ENCODE measurements around the gene KCNJ1.

The KCNJ1 gene

DNA sequence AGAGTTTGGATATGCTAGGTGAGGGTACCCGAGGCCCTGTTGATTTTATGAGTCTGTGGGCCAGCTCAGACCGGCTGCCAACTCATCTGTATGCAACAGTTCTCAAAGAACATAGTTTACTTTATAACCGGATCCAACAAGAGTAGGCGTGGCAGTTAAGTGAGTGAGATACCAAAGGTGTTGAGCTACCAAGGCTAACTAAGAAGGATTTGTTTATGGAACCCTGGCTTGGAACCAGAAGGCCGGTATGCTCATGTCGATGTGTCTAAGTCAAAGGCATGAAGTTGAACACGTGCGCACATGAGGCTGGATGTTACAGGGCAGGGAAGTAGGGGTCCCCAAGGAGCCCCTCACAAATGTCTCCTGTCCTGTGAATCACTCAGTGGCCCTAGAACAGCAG, at the start of gene KCNJ1:
Gene KCNJ1, minus strand, starts transcription at position 20 of the 400 bp plus-strand sequence. CDS start 27,053 bp downstream, outside the sequence.
- in situ Hi-C loops (cut with HindIII; ENCODE audit: low sequenced_read_pairs): no loop called here

DNA sequence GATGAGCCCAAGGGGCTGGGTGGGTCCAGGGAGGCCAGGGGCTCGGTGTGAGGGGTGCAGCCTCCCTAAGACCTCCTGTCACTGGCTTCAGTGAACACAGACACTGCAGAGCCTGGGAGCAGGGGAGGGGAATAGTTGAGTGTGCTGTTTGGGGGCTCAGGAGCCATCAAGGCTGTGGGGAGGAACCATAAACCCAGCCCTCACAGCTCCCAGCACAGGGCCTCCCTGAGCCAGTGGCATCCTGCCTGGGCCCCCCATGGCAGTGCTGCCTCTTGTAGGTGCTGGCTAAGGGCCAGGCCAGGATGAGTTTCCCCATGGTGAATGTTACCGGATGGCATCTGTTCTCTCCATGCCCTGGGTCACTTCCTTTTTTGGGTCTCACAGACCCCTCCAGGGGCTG, 49.6 kb upstream of the KCNJ1 start:
- in situ Hi-C loops (cut with HindIII; ENCODE audit: low sequenced_read_pairs): no loop called here

DNA sequence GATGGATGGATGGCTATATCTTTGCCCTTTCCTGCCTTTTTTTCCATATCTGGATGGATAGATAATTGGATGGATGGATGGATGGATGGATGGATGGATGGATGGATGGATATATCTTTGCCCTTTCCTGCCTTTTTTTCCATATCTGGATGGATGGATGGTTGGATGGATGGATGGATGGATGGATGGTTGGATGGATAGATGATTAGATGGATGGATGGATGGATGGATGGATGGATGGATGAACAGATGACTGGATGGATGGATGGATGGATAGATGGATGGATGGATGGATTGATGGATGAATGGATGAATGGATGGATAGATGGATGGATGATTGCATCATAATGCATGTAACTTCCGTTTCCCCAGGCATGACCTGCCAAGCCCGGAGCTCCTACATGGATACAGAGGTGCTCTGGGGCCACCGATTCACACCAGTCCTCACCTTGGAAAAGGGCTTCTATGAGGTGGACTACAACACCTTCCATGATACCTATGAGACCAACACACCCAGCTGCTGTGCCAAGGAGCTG, 49.0 kb upstream of the KCNJ1 start:
- in situ Hi-C loops (cut with HindIII; ENCODE audit: low sequenced_read_pairs): no loop called here

DNA sequence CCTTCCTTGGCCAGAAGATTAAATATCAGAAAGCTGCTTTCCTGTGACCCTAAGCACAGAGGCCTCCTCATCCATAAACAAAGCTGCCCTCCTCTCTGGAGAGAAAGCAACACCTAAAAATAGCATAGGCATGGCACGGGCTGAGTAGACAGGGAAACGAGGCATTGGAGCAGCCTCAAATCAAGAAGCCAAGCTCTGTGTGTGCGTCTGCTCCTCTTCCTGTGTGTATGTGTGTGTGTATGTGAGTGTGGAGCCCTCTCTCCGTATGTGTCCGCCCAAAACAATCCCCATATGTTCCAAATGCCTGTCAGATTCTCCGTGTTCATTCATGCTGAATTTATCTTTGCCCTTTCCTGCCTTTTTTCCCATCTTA, 48.0 kb upstream of the KCNJ1 start:
- in situ Hi-C loops (cut with HindIII; ENCODE audit: low sequenced_read_pairs): no loop called here

DNA sequence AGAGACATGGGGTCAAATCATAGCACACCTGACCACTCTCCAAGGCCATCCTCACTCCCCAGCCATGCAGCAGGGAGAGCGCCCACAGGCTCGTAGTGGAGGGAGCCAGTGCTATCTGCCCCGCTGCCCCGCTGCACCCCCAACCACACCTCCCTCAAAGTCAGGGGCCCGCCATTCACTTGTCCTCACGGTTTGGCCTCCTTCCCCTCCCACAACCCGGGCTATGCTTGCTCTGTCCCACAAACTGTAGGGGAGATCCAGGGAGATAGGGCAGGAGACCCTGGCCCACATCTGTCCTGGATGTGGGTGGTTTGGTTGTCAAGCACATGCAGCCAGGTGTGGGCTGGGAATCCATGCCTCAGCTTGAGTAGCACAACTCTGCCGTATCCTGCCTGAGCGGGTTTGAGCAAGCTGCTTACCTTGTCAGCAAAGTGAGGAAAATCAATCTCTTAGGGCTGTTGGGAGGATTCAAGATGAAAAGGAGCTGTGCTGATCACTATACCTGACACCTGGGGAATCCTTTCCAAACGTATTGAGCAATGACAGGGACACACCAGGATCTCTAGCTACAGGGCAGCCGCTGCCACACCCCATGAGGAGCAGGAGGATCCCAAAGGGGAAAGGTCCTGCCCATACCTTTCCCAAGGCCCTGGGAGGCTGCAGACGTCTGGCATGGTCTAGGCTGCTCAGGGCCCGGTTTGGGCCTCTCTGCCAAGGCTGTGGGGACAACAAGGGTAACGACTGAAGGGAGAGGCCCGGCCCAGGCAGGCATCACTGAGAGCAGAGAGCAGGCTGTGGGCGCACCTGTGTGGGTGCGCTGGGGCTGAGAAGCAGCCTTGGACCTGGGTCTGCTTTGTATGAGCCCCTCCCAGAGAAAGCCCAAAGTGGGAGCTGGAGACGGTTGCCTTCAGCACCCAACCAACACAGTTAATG, 47.4 kb upstream of the KCNJ1 start:
- in situ Hi-C loops (cut with HindIII; ENCODE audit: low sequenced_read_pairs): no loop called here

DNA sequence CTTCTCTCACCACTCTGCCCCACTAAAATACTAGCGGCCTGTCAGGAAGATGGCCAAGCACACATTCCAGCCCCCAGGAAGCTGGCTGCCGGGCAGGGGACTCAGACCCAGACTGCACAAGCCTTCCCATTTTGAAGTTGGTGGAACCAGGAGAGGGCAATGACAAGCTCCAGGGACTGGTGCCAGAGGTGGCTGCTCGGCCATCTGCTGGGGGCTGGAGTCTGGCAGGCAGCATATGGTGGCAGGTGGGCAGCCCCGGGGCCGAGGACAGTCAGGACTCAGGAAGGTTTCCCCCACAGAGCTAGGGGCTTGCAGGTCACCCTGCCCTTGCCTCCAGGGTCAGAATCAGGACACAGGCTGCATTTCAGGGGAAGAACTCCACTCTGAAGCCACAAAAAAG, 46.7 kb upstream of the KCNJ1 start:
- in situ Hi-C loops (cut with HindIII; ENCODE audit: low sequenced_read_pairs): no loop called here

DNA sequence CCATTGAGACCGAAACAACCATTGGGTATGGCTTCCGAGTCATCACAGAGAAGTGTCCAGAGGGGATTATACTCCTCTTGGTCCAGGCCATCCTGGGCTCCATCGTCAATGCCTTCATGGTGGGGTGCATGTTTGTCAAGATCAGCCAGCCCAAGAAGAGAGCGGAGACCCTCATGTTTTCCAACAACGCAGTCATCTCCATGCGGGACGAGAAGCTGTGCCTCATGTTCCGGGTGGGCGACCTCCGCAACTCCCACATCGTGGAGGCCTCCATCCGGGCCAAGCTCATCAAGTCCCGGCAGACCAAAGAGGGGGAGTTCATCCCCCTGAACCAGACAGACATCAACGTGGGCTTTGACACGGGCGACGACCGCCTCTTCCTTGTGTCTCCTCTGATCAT, 44.6 kb upstream of the KCNJ1 start:
- in situ Hi-C loops (cut with HindIII; ENCODE audit: low sequenced_read_pairs): no loop called here

DNA sequence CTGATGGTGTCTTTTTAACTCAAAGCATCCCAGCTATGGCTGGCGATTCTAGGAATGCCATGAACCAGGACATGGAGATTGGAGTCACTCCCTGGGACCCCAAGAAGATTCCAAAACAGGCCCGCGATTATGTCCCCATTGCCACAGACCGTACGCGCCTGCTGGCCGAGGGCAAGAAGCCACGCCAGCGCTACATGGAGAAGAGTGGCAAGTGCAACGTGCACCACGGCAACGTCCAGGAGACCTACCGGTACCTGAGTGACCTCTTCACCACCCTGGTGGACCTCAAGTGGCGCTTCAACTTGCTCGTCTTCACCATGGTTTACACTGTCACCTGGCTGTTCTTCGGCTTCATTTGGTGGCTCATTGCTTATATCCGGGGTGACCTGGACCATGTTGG, 44.1 kb upstream of the KCNJ1 start:
- in situ Hi-C loops (cut with HindIII; ENCODE audit: low sequenced_read_pairs): no loop called here

DNA sequence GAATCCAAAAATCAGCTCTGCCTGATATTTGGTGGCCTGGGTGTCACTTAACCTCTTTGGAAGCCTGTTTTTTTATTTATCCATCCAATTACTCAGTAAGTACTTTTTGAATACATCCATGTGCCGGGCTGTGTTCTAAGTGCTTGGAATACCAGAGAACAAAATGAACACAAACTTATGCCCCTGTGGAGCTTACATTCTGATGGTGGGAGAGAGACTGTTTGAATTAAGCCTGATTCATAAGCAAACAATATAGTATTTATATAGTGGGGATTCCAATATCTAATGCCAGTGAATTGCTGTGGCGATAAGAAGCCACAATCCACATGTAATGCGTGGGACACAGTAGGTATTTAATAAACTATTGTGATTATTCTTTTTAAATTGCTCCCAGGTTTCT, 43.5 kb upstream of the KCNJ1 start:
- in situ Hi-C loops (cut with HindIII; ENCODE audit: low sequenced_read_pairs): no loop called here

DNA sequence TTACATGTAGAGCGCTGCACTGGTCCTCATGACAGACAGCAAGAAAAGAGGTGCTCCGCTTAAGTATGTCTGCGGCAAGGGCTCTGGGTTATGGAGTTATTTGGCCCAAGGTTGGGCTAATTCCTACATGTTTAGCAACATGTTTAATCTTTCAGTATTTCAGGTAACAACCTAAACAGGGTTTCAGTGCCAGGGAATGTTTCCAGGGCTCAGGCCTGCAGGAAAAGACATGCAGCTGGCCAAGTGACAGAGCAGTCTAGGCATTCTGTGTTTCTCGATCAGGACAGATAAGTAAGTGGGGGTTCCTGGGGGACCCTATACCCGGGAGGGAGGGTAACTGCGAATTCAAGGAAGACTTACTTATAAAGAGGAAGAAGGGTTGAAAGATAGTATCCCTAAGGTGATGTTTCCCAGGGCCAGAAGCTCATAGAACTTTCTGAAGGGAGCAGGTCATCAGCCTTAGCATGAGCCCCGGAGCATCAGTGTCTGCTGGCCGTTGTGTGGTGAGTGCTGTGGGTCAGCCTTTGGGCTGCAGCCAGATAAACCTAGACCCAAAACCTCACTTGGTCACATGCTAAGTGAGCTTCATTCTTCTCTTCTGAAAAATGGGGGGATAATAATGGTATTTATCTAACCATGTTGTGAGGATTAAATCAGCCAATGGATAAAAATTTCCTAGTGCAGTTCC, 42.5 kb upstream of the KCNJ1 start:
- in situ Hi-C loops (cut with HindIII; ENCODE audit: low sequenced_read_pairs): no loop called here

DNA sequence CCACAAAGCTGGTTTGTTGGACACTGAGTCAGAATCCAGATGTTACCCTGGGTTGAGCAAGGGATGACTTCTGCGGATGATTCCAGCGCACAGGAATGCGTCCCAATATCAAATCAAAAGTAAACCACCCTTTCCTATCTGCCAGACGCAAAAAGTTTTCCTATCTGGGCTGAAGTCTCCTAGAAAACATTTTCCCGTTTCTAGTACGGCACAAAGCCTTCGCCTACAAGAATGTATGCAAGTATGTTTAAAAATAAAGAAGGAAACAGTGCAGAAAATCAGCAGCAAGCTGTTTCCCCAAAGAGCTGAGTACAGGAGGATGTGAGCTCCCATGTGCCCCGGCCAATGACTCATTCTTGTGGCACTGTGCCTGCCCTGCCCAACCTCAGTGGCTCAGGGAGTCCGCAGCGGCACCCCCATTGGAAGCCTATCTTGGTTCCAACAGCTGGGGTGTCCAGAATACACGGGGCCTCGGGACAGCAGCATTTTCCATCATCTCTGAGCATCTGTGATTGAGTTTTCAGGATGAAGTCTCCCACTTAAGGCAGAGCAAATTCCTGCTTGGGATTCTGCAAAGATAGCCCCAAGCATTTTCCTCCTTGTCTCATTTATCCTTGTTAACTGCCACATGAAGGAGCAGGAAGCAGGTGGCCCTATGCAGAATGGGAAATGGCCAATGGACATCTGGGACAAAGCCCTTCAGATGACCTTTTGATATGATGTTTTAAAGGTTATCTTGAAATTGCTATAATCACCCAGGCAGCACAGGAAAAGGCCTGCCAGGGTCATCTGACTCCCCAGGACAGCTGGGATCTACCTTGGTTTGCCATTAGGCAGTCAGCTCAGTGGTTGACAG, 41.5 kb upstream of the KCNJ1 start:
- in situ Hi-C loops (cut with HindIII; ENCODE audit: low sequenced_read_pairs): no loop called here

DNA sequence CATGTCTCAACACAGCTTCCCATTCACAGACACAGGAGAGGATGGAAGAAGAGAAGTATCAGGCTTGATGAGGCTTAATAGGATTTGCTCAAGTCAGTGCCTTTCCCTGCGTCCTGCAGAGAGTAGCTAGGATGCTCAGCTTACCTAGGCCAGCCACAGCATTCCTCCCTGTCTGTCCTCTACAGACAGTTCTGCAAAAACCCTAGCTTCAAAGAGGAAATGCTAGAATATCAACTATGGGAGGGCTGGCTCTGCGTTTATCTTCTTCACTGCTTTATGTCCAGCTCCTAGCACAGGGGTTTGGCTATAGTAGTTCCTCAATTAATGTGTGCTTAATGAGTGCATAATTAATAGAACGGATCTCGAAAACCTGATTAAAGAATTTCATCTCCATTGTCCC, 40.5 kb upstream of the KCNJ1 start:
- in situ Hi-C loops (cut with HindIII; ENCODE audit: low sequenced_read_pairs): no loop called here

DNA sequence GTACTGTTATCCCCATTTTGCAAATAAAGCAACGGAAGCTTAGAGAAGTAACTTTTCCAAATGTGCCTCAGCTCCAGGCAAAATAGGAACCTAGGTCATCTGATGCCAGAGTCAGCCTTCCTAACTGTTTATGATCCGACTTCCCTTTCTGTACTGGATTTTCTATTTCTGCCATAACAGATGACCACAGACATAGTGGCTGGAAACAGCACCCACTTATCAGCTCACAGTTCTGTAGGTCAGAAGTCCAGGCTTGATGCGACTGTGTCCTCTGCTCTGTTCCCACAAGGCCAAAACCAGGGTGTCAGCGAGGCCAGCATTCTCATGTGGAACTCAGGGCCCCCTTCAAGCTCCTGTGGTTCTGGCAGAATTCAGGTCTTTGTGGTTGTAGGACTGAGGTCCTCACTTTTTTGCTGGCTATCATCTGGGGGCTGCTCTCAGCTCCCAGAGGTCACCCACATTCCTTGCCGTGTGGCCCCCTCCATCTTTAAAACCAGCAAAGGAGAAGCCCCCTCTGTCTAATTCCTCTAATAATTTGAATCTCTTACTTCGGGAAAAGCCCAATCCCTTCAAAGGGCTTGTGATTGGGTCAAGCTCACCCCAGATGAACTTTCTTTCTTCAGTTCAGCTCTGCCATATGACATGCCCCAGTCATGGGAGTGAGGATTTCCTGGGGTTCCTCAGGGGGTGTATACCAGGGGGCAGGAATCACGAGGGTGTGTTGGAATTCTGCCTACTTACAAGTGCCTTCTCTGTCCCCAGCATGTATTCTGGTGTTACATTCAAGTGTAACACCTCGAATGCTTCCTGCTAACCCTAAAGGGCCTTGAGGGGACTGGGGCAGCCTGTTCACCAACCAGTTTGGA, 39.3 kb upstream of the KCNJ1 start:
- in situ Hi-C loops (cut with HindIII; ENCODE audit: low sequenced_read_pairs): no loop called here

DNA sequence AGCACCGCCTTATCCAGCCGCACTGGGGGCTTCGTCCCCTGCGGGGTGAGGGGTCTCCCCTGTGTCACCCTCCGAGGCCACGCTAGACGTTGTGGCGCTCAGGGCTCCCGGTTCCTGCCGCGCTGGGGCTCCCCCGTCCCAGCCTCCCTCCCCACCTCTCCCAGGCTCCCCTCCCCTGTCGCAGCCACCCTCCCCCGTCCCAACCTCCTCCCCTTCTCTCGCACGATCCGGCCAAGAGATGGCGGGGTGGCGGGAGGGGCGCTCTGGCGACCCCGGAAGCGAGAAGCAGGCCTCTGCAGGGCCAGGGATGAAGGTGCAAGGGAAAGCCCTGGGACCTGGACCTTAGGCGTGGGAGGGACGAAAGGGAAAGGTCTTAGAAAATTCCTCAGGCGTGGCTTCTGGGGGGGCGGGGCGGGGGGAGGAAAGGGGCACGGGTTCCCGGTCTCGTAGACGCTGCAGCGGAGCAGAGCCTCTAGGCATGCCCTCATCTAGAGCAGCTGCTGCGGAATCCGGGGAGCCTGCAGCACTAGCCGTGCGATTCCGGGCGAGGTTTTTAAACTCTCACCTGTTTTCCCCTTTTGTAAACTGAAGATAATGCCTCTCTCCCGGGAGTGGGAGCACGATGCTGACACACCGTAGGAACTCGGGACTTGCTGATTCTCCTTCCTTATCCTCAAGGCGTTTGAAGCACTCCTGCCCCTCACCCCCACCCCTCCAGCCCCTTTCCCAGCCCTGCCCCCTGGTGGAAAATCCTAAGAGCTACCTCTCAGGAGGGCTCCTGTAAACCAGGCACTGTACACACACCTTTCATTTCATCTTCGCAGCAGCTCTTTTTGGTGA, 38.5 kb upstream of the KCNJ1 start:
- in situ Hi-C loops (cut with HindIII; ENCODE audit: low sequenced_read_pairs): no loop called here

DNA sequence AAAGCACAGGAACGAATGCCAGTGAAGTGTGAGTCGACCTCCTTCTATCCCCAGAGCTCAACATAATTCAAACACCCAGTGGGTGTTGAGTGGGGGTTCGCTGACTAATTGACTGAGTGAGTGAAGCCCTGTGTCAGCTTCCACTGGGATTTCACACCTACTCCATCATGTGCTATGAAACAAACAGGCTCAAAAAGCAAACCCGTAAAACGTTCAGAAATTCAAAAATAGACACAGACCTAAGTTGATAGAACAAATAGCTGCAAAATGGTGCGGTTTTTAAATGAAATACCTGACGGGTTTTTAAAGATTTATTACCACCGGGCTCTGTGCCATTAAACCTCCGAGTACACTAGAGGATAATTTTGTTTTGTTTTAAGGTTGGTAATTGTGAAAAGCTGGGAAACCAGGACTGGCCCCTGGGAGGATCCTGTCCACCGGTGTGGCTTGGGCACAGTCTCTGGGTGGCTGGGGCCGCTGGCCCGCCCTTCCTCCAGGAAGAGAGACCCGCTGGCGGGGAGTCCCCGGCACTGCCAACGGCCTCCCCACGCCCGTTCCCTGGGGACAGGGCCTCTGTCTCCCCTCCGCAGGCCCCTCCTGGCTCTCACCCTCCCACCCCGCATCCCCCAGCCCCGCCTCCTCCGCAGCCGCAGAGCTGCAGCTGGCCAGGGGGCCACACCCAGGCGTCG, 37.7 kb upstream of the KCNJ1 start:
- in situ Hi-C loops (cut with HindIII; ENCODE audit: low sequenced_read_pairs): no loop called here

DNA sequence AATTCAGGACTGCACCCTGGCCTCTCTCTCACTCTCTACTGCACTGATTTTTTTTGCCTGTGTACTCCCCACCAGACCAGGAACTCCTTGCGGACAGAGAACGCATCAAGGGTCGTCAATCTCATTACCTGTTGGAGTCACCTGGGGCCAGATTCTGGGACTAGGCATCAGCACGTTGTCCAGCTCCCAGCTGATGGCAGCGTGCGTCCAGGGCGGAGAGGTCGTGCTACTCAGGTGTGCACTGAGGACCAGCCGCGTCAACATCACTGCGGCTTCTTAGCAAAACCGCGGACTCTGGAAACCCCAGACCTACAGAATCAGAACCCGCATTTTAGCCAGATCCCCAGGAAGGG, 37.2 kb upstream of the KCNJ1 start:
- in situ Hi-C loops (cut with HindIII; ENCODE audit: low sequenced_read_pairs): no loop called here

DNA sequence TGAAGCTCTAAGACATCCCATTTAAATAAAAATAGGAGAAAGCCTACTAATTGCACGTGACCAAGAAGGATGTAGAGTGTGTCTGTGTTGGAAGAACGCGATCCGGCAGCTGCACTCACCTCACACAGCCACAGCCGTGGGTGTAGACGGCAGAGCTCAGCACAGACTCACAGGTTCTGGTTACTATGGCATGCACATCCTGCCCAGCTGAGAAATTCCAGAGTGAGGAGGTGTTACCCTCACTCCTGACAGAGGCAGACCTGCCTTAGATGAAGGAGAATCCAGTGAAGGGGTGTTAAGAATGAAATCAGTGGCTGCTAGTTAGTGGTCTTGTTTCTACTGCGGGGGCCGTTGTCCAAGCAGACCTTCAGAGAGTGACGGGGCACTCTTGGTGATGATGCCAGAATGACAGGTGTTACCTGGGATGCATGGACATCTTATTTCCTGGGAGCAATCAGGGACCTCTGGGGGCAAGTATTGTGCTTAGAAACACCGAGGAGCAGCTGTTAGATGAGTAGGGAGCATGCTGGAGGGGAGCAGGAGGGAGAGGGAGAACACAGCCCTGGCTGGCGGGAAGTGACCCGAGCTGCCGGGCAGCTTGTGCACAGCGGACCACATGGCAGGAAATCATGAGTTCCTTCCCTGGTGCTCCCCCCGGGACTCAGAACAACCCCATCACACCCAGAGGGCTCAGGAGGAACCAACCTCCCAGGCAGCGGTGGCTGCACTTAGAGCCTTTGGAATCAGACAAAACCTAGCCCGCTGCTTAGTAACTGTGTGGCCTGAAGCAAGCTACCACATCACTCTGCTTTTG, 36.4 kb upstream of the KCNJ1 start:
- in situ Hi-C loops (cut with HindIII; ENCODE audit: low sequenced_read_pairs): no loop called here

DNA sequence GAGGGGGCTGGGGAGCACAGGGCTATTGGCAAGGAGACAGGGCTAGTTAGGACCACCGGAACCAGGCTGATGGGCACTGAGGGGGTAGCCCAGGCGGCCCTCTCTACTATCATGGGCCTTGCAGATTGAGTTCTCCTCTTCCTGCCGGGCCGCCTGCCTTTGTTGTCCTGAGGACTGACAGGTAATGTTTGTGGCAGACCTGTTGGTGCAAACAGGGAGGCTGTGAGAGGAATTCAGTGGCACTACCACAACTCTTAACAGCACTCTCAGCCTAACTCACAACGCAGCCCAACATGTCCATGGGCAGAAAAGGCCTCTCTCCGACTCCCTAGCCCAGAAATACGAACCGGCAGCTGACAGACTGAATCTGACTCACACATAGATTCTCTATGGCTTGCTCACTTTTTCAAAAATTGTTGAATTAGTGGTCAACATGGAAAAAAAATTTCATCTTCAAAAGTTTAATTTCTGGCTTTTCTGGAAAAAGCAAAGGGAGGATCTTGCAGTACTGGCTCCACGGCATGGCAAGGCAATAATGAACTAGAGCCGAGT, 35.5 kb upstream of the KCNJ1 start:
- in situ Hi-C loops (cut with HindIII; ENCODE audit: low sequenced_read_pairs): no loop called here

Data from DLD1 (cell line).